ENCODE results near the gene NEK5.
"Not testable (repeated sequence)": the region's sequence is repeated elsewhere in the genome, so short reads cannot be mapped to it uniquely, and the experiment has no call there.

The NEK5 gene, protein sequence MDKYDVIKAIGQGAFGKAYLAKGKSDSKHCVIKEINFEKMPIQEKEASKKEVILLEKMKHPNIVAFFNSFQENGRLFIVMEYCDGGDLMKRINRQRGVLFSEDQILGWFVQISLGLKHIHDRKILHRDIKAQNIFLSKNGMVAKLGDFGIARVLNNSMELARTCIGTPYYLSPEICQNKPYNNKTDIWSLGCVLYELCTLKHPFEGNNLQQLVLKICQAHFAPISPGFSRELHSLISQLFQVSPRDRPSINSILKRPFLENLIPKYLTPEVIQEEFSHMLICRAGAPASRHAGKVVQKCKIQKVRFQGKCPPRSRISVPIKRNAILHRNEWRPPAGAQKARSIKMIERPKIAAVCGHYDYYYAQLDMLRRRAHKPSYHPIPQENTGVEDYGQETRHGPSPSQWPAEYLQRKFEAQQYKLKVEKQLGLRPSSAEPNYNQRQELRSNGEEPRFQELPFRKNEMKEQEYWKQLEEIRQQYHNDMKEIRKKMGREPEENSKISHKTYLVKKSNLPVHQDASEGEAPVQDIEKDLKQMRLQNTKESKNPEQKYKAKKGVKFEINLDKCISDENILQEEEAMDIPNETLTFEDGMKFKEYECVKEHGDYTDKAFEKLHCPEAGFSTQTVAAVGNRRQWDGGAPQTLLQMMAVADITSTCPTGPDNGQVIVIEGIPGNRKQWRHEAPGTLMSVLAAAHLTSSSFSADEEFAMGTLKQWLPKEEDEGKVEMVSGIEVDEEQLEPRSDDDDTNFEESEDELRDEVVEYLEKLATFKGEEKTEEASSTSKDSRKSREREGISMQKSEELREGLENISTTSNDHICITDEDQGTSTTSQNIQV

DNA sequence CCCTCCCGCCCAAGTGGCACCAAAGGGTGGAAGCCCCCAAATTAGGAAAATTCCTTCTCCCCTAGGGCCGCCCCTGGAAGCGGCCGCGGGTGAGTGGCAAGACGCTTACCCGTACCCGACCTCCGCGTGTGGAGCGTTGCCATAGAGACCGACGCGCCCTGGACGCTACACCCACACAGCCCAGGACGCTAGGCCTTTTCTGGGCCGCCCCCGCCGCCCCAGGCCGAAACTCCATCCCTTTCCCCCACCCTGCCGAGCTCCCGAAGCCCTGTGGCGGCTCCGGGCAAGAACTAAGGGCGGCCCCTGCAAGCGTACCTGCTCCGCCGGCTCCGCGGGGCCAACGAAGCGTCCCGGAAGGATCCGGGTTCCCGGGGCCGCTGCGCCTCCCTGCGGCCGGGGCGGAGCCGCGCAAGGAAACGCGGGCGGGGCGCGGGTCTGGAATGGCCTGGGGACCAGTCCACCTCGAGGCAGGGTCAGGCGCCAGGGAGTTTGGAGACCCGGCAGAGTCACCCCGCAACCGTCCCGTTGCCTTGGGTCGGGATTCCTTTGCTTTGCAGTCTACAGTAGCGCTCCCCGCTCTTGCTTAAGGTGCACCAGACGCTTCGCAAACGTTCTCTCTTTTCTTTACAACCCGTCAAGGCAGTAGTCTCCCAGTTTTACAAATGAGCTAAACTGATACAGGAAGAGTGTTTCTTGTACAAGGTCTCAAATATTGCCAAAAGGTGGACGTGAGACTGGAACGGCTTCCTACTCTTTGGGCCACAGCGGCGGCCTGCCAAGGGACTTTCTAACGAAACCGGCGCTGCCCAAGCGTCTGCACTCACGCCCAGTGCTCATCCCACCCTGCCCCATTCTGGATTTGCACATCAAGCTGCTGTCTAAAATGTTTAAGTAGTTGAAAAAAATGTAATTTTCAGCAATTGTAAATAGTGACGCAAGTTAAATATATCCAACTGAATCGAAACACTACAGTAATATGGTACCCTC, at the start of gene NEK5:
Gene NEK5 (minus strand): TSS at position 360 of the 987 bp plus-strand sequence. CDS start 1,591 bp downstream, outside the sequence.
- peak; percentile 32 for DNase-seq (ENCODE audit: low read depth)

DNA sequence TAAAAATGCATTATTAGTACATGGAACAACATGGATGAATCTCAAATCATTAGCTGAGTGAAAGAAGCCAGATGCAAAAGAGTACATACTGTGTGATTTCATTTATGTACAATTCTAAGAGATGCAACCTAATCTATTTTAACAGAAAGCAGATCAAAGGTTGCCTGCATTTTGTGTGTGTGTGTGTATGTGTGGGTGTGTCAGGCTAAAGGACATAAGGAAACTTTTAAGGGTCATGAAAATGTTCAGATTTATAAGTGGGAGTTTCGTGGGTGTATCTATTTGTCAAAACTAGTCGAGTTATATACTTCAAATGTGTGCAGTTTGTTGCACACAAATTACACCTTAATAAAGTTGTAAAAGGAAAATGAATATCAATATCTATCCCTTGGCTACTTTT, 48.4 kb upstream of the NEK5 start:
- DNase-seq (ENCODE audit: low read depth), result no peak

DNA sequence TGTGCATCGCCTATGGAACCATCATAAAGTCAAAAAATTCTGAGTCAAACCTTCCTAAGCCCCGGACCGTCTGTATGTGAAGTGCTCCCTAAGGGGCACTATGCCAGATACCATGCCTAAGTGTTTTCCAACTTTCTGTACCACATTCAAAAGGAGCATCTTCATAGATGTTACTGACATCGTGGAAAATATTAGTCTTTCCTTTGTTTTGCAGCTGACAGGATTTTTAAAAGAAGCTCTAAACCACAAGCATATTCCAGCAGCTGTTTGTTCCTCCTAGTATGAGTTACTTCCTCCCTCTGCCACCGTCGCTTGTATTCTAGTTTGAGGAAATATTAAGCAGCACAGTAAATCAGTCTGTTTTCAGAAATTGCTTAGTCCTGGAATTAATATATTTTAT, 45.1 kb upstream of the NEK5 start:
- not testable (repeated sequence) for DNase-seq (ENCODE audit: low read depth)

DNA sequence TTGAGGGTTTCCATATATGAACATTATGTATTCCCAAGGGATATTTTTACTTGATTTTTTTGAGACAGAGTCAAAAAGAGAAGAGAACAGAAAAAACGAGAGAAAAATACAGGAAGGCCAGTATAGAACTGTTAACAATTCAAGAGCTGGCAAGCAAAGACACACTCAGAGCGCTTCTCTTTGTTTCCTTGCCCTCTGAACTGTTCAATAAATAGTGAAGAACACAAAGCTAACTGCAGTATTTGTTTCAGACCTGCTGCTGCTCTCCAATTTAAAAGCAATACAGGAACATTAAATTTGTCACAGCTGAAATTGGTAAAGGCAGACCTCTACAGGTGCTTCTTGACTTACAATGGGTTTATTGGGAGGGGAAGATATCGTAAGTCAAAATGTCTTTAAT, 44.5 kb upstream of the NEK5 start:
- no peak for DNase-seq (ENCODE audit: low read depth)

DNA sequence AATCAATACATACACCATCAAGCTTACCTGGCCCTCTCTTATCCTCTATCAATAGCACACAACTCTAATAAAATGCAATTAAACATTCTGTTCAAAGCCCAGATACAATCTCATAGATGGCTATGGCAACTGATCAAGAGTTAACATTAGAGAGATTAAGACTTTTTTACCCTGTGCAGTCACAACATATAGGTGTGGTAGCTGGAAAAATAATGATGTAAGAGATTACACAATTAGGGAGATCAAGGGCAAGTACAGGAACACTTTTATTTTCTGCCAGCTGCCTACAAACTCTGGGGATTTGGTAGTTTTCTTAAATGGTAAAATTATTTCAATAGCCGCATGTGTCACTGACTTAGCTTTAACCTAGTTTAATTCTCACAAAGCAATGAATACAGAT, 42.8 kb upstream of the NEK5 start:
- not testable (repeated sequence) for DNase-seq (ENCODE audit: low read depth)

DNA sequence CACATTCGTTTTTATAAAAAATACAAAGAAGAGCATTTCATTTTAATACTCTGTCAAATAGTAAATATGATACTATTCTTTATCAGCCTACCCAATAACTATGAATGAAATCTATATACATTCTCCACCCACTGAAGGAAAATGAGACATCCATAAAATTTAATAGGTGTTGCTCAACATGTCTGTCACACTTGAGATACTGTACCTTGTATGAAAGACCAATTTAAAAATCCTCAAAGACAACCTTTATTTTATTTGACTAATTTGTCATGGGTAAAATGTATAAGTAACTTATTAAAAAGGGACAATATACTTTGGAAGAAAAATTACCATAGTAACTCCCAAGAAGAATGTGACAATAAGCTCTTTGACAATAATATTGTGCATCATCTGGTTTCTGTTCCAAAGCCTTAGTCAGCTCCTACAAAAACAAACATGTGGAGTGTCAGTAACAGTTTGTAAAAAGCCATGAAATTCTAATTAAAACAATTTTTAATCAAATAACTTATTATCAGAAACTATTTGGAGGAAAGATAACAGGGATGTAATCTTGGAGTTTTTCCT, 42.0 kb upstream of the NEK5 start:
- DNase-seq (ENCODE audit: low read depth), result not testable (repeated sequence)

DNA sequence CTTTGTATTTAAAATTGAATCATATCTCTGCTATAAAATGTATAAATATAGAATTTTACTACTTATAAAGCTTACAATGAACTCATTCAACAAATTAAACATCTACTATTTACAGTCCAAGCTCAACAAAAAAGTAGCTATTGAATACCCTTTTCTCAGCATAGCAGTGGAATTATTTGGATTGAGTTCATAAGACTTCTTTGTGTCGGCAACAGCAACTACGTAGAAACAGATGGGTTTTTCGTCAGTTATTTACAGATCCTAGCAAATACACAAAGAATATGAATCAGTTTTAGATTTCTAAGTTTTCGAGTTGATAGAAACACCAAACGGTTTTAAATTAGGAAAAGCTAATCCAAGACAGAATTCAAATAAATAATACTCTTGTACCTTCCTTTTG, 41.0 kb upstream of the NEK5 start:
- no peak for DNase-seq (ENCODE audit: low read depth)

DNA sequence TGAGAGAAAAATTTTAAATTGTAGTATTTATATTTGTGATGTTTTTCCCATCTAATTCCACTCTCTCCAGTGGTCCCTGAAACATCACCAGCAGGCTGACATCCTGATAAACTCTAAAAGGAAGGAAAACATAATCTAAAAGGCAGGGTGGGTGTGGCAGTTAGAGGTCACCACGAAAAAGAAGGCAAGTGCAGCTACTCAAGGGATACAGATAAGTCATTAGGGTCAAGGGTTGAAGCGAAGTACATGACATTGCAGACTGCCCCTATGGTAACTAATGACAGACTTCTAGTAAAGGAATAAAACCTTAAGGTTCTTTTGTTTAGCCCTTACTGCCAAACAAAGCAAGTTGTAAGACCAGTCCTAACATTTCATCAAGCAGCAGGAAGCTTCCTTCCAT, 36.5 kb upstream of the NEK5 start:
- DNase-seq (ENCODE audit: low read depth), result no peak

DNA sequence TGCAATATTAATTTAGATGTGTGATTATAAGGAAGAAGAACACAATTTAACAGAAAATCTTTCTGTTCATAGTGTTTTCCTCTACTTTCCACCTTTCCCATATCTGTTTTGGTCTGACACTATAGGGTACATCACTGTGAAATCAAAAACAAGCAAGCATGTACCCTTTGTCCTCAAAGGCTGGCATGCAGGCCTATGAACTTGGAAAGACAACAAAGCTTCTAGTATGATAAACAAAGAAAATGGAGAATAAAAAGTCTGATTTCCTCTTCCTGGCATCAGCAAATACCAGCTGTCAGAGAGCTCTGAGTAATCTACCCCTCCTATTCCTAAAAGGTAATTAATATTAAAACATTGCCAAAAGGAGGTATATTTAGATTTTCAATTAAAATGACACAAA, 36.1 kb upstream of the NEK5 start:
- no peak for DNase-seq (ENCODE audit: low read depth)

DNA sequence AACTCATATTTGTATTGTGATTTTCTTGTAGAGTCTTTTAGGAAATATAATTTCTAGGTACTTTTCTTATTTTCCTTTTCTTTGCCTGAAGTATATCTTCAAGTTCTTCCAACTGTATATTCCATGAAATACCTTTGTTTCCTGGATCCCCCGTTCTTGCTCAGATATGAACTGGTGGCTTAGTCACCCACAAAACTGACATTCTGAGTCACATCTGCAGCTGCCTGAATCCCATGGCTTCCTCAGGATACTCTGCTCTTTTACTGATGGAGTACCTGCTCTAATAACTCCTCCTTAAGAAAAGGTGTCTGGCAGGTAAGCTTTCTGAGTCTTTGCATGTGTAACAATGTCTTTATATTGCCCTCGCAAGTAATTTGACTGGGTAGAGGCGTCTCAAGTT, 35.0 kb upstream of the NEK5 start:
- DNase-seq (ENCODE audit: low read depth), result not testable (repeated sequence)

DNA sequence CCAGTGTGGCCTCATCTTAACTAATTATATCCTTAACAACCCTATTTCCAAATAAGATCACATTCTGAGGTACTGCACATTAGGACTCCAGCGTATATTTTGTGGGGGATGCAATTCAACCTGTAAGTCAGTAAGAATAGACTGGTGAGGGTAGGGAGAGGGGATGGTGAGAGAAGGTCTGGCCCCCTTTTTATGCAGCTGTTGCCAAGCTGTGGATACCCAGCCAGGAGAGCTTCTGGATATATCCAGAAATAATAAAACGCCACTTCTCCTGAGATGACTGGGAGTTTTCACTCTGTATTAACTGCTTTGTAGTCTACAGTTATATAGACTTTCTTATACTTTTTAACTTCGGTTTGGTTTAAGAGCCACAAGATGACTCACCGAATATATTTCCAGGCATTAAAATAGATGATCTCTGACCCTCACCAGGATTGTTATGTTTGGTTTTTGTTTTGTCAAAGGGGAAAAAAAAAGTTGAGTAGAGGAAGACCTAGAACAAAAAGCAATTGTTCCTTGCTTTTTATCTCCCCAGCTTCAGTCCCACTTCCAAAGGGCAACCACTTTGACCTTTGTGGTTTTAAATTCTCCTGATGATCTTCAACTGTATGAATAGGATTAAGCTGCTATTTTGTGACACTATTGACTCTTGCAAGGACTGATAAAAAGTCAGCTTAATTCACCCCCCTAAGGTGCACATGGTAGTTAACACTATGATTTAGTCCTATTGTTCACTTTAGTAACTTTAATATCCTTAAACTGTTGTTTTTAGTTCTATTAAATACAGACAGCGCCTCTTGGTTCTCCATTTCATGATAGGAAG, 33.6 kb upstream of the NEK5 start:
- peak; percentile 42 for DNase-seq (ENCODE audit: low read depth)

DNA sequence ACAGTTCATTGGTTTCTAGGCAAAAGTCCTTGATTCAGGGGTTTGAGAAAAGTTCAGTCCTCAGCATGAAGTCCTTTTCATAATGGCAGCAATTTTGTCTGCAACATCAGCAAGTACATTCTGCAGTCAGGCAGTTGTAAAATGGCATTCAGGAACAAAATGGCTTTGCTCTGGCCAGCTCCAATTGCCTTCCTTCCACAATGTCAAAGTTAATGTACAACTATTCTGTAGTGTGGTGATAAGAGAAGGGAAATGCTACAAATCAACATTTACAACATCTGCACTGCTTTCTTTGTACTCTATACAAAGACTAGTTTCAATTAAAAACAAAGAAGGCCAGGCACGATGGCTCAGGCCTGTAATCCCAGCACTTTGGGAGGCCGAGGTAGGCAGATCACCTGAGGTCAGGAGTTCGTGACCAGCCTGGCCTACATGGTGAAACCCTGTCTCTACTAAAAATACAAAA, 32.3 kb upstream of the NEK5 start:
- DNase-seq (ENCODE audit: low read depth), result no peak

DNA sequence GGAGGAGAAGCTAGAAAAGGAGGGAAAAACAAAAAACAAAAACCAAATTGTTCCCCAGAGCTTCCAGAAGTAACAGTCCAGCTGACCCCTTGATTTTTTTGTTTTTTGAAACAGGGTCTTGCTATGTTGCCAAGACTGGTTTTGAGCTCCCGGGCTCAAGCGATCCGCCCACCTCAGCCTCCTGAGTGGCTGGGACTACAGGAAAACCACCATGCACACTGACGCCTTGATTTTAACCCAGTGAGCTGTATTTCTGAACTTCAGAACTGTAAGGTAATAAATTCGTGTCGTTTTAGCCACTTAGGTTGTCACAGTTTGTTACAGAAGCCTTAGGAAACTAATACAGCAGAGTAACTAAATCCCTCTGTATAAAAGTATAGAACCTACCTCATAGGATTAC, 31.6 kb upstream of the NEK5 start:
- DNase-seq (ENCODE audit: low read depth), result no peak

DNA sequence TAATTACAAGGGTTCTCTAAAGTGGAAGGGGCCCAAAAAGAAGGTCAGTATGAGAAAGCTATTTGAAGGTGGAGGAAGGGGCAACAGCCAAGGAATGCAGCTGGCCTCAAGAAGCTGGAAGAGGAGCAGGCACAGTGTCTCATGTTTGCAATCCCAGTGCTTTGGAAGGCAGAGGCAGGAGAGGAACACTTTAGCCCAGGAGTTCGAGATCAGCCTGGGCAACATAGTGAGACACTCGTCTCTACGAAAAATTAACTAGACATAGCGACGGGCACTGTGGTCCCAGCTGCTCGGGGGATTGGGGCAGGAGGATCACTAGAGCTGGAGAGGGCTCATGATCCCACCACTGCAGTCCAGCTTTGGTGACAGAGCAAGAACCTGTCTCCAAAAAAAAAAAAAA, 31.2 kb upstream of the NEK5 start:
- no peak for DNase-seq (ENCODE audit: low read depth)

DNA sequence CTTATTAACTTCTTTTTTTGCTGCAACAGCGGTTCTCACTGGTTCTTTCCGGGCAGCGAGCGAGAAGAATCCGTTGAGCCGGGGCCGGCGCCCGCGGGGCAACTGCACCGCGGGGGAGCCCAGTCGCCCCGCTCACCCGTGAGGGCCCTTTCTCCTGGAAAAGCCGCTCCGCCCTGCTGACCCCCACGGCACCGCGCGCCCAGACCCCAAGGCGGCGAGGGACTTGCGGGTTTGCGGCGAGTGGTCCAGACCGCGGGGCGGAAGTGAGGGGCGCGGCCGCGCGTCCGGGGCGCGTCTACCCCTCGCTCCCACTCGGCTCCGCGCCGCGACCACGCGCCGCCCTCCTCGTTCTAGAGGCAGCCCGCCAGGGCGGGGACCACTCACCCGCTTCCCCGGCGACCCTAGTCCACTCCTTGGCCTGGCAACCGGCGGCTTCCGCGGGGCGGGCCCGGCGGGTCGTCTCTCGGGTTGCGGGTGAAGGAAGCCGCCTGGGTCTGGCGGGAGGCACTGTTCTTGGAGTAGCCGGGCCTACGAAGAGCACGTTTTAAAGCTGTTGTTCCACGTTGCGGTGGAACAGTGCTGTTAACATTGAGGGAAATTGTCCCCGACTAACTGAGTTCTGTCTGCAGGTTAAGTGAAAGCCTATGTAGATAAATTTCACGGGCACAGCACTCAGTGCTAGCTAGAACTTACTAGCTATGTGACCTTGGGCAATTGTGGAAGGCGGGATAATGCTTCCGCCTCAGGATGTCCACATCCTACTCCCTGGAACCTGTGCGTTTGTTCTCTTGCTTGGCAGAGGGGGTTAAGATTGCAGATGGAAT, 30.5 kb upstream of the NEK5 start, which contains the start of gene NEK3:
Gene NEK3 (minus strand): TSS at position 439 of the 824 bp plus-strand sequence. CDS start 3,406 bp downstream, outside the sequence.
- DNase-seq (ENCODE audit: low read depth), result peak; percentile 69

DNA sequence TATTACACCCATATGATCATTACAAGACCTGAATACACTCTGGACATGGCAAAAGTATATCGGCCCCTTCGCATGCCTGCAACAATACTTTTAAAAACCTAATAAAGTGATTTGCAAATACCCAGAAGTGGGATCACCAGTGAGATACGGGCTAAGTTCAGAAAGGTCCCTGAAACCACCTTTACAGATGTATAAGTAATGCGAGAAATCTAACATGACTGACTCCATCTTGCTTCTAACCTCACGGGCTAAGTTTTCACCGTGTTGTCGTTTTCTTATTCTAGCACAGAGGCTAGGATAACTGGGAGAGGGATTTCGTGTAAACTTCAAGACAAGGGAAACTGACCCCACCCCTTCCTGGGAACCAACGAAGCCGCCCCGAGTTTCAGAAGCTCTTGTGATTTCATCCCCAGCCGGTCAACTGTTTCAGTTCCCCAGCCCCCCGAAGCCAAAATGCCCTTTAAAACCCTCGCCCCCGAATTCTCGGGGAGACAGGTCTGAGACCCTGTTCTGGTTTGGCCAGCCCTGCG, 29.8 kb upstream of the NEK5 start:
- peak; percentile 48 for DNase-seq (ENCODE audit: low read depth)

DNA sequence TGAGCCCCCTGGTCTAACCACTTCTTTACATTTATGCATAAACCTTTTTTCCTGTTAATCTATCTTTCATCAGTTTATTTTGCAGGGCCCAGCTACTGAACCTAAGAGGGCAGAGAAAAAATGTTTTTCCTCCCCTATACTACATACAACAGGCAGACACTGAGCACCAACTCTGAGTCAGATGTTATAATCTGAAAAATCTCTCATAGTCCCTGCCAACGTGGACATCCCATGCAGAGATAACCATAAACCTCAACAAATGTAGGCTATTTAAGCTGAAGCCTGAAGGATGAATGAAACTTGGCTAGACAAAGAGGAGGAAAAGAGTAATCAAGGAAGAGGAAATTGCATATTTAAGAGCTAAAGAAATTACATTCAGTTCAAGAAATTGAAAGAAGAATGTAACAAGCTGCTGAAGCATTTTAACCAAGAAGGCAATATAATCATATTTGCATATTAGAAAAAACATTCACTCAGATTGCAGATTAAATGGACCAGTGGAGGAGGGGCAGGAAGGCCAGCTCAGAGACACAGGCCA, 27.9 kb upstream of the NEK5 start:
- DNase-seq (ENCODE audit: low read depth), result peak; percentile 63

DNA sequence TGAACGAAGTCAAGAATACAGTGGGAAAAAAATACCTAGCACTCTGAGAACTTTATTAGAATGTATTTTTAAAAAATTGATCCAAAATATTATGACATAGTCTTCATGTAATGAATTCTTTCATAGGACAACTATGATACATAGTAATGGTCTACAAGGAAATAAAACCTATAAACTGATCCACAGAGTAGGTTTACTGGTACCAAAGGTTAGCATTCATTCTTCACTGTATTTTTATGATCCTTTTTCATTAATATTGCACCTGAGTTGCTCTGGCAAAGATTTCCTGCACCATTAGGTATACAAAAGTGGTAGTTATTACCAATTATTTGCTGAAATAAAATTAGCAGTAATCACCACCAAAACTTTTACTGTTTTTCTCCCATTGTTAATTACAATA, 26.3 kb upstream of the NEK5 start:
- DNase-seq (ENCODE audit: low read depth), result no peak

DNA sequence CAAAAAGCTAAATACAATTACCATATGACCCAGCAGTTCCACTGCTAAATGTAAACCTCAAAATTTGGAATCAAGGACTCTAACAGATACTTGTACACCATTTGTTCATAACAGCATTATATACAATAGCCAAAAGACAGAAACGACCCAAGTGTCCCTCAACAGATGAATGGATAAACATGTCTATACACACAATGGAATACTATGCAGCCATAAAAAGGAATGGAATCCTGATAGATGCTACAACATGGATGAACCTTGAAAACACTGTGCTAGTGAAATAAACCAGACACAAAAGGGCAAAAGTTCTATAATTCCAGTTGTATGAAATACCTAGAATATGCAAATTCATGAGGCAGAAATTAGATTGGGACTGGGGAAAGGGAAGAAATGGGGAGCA, 18.4 kb upstream of the NEK5 start:
- DNase-seq (ENCODE audit: low read depth), result no peak

Data from amniotic epithelial cell (primary cell).